OCI-LY7 (cell line): ENCODE results near the gene CDH1. TPM values are rescaled to one million over a fixed set of nuclear protein-coding genes. Genes with fewer than 3 reads are reported as not detected.
"Not testable (repeated sequence)": the region's sequence is repeated elsewhere in the genome, so short reads cannot be mapped to it uniquely, and the experiment has no call there.

ENCODE experiments used
- BruUV-seq: library from RNA; stranded (reverse); fragments of 400-500 nt; replicated peaks from 2 replicates; lab custom pipeline; 2021; lab: Mats Ljungman, UMichigan
- CTCF ChIA-PET: fragments of 300-600 bp; sonication (Branson Sonifier 250); formaldehyde crosslinking; loops from one replicate; lab custom pipeline; 2022; ENCODE audit warnings: antibody characterized with exemption; ENCODE audit not compliant: unreplicated experiment; lab: Charles Lee
- POLR2A ChIA-PET: fragments of 300-600 bp; sonication (Branson Sonifier 250); formaldehyde crosslinking; loops from one replicate; lab custom pipeline; 2022; ENCODE audit warnings: antibody characterized with exemption; lab: Charles Lee
- DNase-seq: peaks from one replicate; pipeline ENCODE4 v3.0.0-alpha.2; 2015; ENCODE audit warnings: low spot score
- H2AFZ ChIP-seq: fragments of 200-600 bp; sonication (generic), shearing (Covaris generic); 2 replicates; pipeline ENCODE4 v1.6.1; 2014; ENCODE audit warnings: mild to moderate bottlenecking, antibody characterized with exemption, low read length, moderate library complexity
- H3K27ac ChIP-seq: fragments of 200-600 bp; sonication (generic); 2 replicates; pipeline ENCODE4 v1.5.1; 2014; ENCODE audit warnings: mixed run types, low read depth, mild to moderate bottlenecking, moderate library complexity, low read length, inconsistent platforms; ENCODE audit not compliant: poor library complexity, severe bottlenecking
- H3K36me3 ChIP-seq: fragments of 200-600 bp; sonication (generic); 2 replicates; pipeline ENCODE4 v1.6.1; 2014; ENCODE audit warnings: mild to moderate bottlenecking, antibody characterized with exemption, low read length, moderate library complexity, mixed read lengths; ENCODE audit not compliant: insufficient read depth
- H3K4me1 ChIP-seq: fragments of 200-600 bp; sonication (generic); 2 replicates; pipeline ENCODE4 v1.5.1; 2014; ENCODE audit warnings: mild to moderate bottlenecking, low read length; ENCODE audit not compliant: insufficient read depth, poor library complexity, severe bottlenecking
- H3K4me2 ChIP-seq: fragments of 200-600 bp; sonication (generic); 2 replicates; pipeline ENCODE4 v1.6.1; 2014; ENCODE audit warnings: mild to moderate bottlenecking, low read length
- H3K4me3 ChIP-seq: fragments of 200-600 bp; sonication (generic); 2 replicates; pipeline ENCODE4 v1.5.1; 2014; ENCODE audit warnings: mild to moderate bottlenecking, low read depth, low read length; ENCODE audit not compliant: poor library complexity, severe bottlenecking
- H3K79me2 ChIP-seq: fragments of 200-600 bp; sonication (generic); 2 replicates; pipeline ENCODE4 v1.6.1; 2016; ENCODE audit warnings: low read depth, mild to moderate bottlenecking, low read length, moderate library complexity, mixed read lengths; ENCODE audit not compliant: insufficient read depth
- H3K9me2 ChIP-seq: fragments of 200-600 bp; sonication (generic); 2 replicates; pipeline ENCODE4 v1.6.1; 2016; ENCODE audit warnings: mild to moderate bottlenecking, low read length, mixed read lengths; ENCODE audit not compliant: insufficient read depth
- H3K9me3 ChIP-seq: fragments of 200-600 bp; sonication (generic); 2 replicates; pipeline ENCODE4 v1.6.1; 2014; ENCODE audit warnings: mild to moderate bottlenecking, mixed run types, low read length, mixed read lengths
- H4K20me1 ChIP-seq: fragments of 200-600 bp; sonication (generic); 2 replicates; pipeline ENCODE4 v1.6.1; 2014; ENCODE audit warnings: mild to moderate bottlenecking, antibody characterized with exemption, low read length, moderate library complexity, mixed read lengths; ENCODE audit not compliant: insufficient read depth
- EZH2phosphoT487 ChIP-seq: fragments of 200-600 bp; sonication (generic); IDR thresholded peaks from 2 replicates; pipeline ENCODE4 v1.6.1; 2018; ENCODE audit warnings: low read depth, borderline replicate concordance, mild to moderate bottlenecking, mixed run types, antibody characterized with exemption, low read length, moderate library complexity, mixed read lengths
- intact Hi-C: fragments of 100-400 bp; cut with micrococcal nuclease; formaldehyde crosslinking; loops from one replicate; pipeline ENCODE4 v1.10.0; 2022; ENCODE audit not compliant: unreplicated experiment
- total RNA-seq, 2 experiments: library from RNA; depleted of rRNA in 1 of 2; stranded (reverse); fragments of >200 nt in 1 of 2; shearing (Covaris generic) in 1 of 2; gene quantifications; 2 replicates each; pipeline ENCODE4 v1.2.3, GENCODE V29; 2014 to 2022
- TF ChIP-seq, protein P1 (sequence below): fragments of 200-600 bp; sonication (generic); conservative IDR thresholded peaks from 2 replicates; pipeline ENCODE4 v1.5.1; 2014; ENCODE audit warnings: mild to moderate bottlenecking, antibody characterized with exemption, low read length, moderate library complexity, mixed read lengths

Gene CDH1
- total RNA-seq, 2 experiments from 2014 or later = not detected

- no peak for DNase-seq
- intact Hi-C loops = no loop called here
- H3K4me2 ChIP-seq = peak overlapping the region; percentile 26
These were observed 25.5 kb upstream of the CDH1 start for GRCh38 chr16:68711421-68712139.

DNA sequence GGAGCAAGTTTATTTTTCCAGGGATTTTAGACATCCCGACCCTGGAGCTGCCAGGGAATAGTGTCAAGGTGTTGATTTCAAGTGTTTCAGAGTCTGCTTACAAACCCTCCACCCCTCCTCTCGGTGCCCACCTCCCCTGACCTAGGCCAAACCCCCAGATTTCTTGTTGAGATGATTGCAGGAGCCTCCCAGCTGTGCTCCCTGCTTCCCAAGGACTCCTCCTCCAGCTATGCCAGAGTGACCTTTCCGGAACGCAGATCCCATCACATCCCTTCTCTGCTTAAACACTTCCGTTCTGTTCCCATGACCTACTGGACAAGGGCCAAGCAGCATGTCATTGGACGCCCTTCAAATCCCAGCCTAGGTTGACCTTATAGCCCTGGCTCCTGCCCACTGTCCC, 23.7 kb upstream of the CDH1 start:
- ChIA-PET POLR2A (no interaction called here), CTCF (no interaction called here)
- Histone ChIP-seq H3K27ac (no peak overlapping the region), H3K36me3 (no peaks in the 10 kb centered on the region), H3K79me2 (no peaks in the 10 kb centered on the region), H3K4me2 (no peak overlapping the region), H3K4me3 (no peak overlapping the region), H4K20me1 (no peaks in the 10 kb centered on the region), H3K9me3 (no peaks in the 10 kb centered on the region), H3K4me1 (no peaks in the 10 kb centered on the region), H2AFZ (no peak overlapping the region), H3K9me2 (no peaks in the 10 kb centered on the region)
- intact Hi-C loops = no loop called here
- no peak for DNase-seq
- no TSS peak for BruUV-seq
- TF ChIP-seq EZH2phosphoT487 = no peak
- TF ChIP-seq, protein P1, sequence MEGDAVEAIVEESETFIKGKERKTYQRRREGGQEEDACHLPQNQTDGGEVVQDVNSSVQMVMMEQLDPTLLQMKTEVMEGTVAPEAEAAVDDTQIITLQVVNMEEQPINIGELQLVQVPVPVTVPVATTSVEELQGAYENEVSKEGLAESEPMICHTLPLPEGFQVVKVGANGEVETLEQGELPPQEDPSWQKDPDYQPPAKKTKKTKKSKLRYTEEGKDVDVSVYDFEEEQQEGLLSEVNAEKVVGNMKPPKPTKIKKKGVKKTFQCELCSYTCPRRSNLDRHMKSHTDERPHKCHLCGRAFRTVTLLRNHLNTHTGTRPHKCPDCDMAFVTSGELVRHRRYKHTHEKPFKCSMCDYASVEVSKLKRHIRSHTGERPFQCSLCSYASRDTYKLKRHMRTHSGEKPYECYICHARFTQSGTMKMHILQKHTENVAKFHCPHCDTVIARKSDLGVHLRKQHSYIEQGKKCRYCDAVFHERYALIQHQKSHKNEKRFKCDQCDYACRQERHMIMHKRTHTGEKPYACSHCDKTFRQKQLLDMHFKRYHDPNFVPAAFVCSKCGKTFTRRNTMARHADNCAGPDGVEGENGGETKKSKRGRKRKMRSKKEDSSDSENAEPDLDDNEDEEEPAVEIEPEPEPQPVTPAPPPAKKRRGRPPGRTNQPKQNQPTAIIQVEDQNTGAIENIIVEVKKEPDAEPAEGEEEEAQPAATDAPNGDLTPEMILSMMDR = no peak

More at GRCh38 chr16:68711421-68712139, 25.5 kb upstream of the CDH1 start:
- no peaks in the 10 kb centered on the region for H3K79me2 ChIP-seq
- no peaks in the 10 kb centered on the region for H3K9me3 ChIP-seq
- H3K4me3 ChIP-seq = no peak overlapping the region
- CTCF ChIA-PET = no interaction called here
- POLR2A ChIA-PET = no interaction called here
- no peak overlapping the region for H2AFZ ChIP-seq
- no peaks in the 10 kb centered on the region for H4K20me1 ChIP-seq
- no TSS peak for BruUV-seq
- TF ChIP-seq EZH2phosphoT487 = no peak
- TF ChIP-seq, protein P1 = no peak
- no peaks in the 10 kb centered on the region for H3K9me2 ChIP-seq
- H3K4me1 ChIP-seq = no peaks in the 10 kb centered on the region
- H3K36me3 ChIP-seq = no peaks in the 10 kb centered on the region
- H3K27ac ChIP-seq = no peak overlapping the region

DNA sequence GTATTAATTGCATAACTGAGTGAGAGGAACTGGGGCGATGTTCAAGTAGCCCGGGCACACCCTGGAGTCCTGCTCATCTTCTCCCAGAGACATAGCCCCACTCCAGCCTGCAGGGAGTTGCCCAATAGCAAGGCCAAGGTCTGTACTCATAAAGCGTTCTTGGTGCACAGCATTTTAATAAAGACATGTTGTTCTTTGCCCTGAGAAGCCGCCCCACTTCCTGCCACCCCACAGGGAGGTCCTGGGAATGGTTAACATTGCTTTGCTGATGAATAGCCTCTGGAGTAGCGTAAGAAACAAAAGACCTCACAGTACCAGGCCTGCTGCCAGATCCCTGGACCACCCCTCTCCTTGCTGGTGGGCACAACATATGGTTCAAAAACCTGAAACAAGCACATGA, 21.6 kb upstream of the CDH1 start:
- Histone ChIP-seq H3K9me3 (no peaks in the 10 kb centered on the region), H3K4me2 (no peak overlapping the region), H3K79me2 (no peaks in the 10 kb centered on the region), H3K9me2 (no peaks in the 10 kb centered on the region), H3K4me3 (no peak overlapping the region), H3K4me1 (no peaks in the 10 kb centered on the region), H3K36me3 (no peaks in the 10 kb centered on the region), H2AFZ (no peak overlapping the region), H4K20me1 (no peaks in the 10 kb centered on the region), H3K27ac (no peak overlapping the region)
- ChIA-PET CTCF (no interaction called here), POLR2A (no interaction called here)
- intact Hi-C loops = no loop called here
- no TSS peak for BruUV-seq
- TF ChIP-seq, protein P1 = no peak
- TF ChIP-seq EZH2phosphoT487 = no peak
- DNase-seq = no peak

- intact Hi-C loops, H3K4me3 ChIP-seq, DNase-seq, H3K4me2 ChIP-seq, H3K27ac ChIP-seq, H3K36me3 ChIP-seq, H2AFZ ChIP-seq, CTCF ChIA-PET, H3K4me1 ChIP-seq, H3K9me3 ChIP-seq, BruUV-seq, H3K79me2 ChIP-seq, H3K9me2 ChIP-seq, H4K20me1 ChIP-seq: not testable (repeated sequence)
- POLR2A ChIA-PET = interaction anchor here (0.7 kb wide), 2 partner anchors 34 to 934 kb away, joined by 3 to 4 read pairs; no protein-coding TSS in a partner anchor
These were observed 20.6 kb upstream of the CDH1 start for GRCh38 chr16:68716516-68716915.
